Adrenal gland (tissue), 12 donors: ENCODE data around the gene SLC46A3. TPM values are rescaled to one million over a fixed set of nuclear protein-coding genes. Genes with fewer than 3 reads are reported as not detected.

Experiments
- DNase-seq, 7 donors: peaks; one replicate each; pipeline ENCODE4 v3.0.0-alpha.2; 2019 to 2020
- H3K27ac ChIP-seq, 5 donors: fragments of 200-600 bp; sonication (generic) in 4 of 5; 1 replicate in 3 of 5; 2 replicates in 2 of 5; pipeline versions ENCODE4 v1.5.1 to v1.8.0; 2016 to 2020; ENCODE audit warnings: mild to moderate bottlenecking in 1 of 5
- H3K27me3 ChIP-seq: fragments of 200-600 bp; 2 replicates; pipeline ENCODE4 v1.8.0; 2021
- H3K36me3 ChIP-seq, 2 donors: fragments of 200-600 bp; replicated peaks in 1 of 2; 1 replicate in 1 of 2; 2 replicates in 1 of 2; pipeline versions ENCODE4 v1.5.1 to v1.8.0; 2018 to 2022
- H3K4me1 ChIP-seq, 2 donors: fragments of 200-600 bp; replicated peaks in 1 of 2; 1 replicate in 1 of 2; 2 replicates in 1 of 2; pipeline versions ENCODE4 v1.5.1 to v1.8.0; 2018 to 2021
- H3K4me3 ChIP-seq, 4 donors: fragments of 200-600 bp; sonication (generic) in 3 of 4; one replicate each; pipeline ENCODE4 v1.5.1; 2016 to 2018
- H3K9me3 ChIP-seq, 3 donors: fragments of 200-600 bp; sonication (generic) in 1 of 3; replicated peaks in 1 of 3; 1 replicate in 2 of 3; 2 replicates in 1 of 3; pipeline versions ENCODE4 v1.5.1 to v1.8.0; 2016 to 2021
- POLR2A ChIP-seq, 2 donors: fragments of 450-650 bp; IDR thresholded peaks; one replicate each; pipeline ENCODE4 v1.6.1; 2017; ENCODE audit warnings: antibody characterized with exemption in 2 of 2, mild to moderate bottlenecking in 2 of 2, moderate library complexity in 1 of 2
- WGBS, 4 donors: extraction: QIAGEN DNeasy Blood & Tissue Kit in 2 of 4; methylation state at CpG; one replicate each; pipeline versions ENCODE4 v1.1.5 to v1.1.7; 2013 to 2017; 5-methylcytosine and 5-hydroxymethylcytosine counted together
- intact Hi-C, 2 donors: fragments of 100-400 bp; cut with DNase I; formaldehyde crosslinking; loops; one replicate each; pipeline versions ENCODE4 v1.14.1 to v1.15.0; 2022 to 2023
- polyA plus RNA-seq, 3 donors: library from polyadenylated mRNA; stranded (reverse); fragments of 200-250 nt in 2 of 3; fragments of 350-450 nt in 1 of 3; fragmentation: Illumina TruSeq in 1 of 3; extraction: RNeasy Lipid Tissue Mini Kit (QIAGEN cat#74804) in 1 of 3; gene quantifications; one replicate each; pipeline ENCODE4 v1.2.3, GENCODE V29; 2013 to 2014
- total RNA-seq, 9 donors: library from RNA; depleted of rRNA in 4 of 9; stranded (reverse); fragments of >200 nt in 4 of 9; fragments of 120-200 nt in 1 of 9; fragmentation: NEBNext Ultra II Directional in 1 of 9; extraction: Animal tissue kit (Norgen Biotek cat#: 25700) in 1 of 9; gene quantifications; one replicate each; pipeline versions ENCODE4 v1.1.0 to v1.2.4, GENCODE V29; 2013 to 2023
- TF ChIP-seq, protein P1 (sequence below), 6 experiments: fragments of 450-650 bp in 4 of 6; fragments of 200-600 bp in 2 of 6; sonication (generic) in 1 of 6; IDR thresholded peaks; 1 replicate in 5 of 6; 2 replicates in 1 of 6; pipeline versions ENCODE4 v1.5.1 to v1.8.0; 2016 to 2021; ENCODE audit warnings: antibody characterized with exemption in 6 of 6, mild to moderate bottlenecking in 2 of 6, moderate library complexity in 1 of 6
- donor health status: healthy with polysubstance abuse.
- donor health status: Bipolar disorder and iron deficiency.
- donor health status: DM: yes; HTN: yes; CAD: no.
- donor health status: DM: no; HTN: no; CAD: no.
- donor health status: DM: no; HTN: no; CAD: no.
- donor health status: DM: yes; HTN: yes; CAD: no.

The SLC46A3 gene
- total and polyA plus RNA-seq, 12 donors, result 10.1 to 87.4 (median 32.6) TPM

DNA sequence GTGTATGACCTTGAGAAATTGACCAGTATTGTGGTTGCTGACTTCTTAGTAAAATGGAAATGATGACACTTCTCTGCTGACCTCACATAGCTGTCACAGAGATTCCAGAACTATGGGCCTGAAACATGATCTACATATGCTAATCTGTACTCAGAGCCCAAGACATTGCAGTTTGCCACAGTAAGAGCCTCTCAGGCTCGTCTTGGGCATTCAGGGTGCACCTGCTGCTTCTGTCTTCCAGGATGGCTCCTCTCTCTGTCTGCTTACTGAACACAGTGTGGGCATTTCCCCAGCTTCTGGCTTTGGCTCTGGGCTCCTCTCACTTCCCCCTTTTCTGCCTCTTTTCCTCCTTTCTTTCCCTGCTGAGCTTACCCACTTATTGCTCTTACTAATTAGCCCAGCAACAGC, 22.3 kb upstream of the SLC46A3 start:
- Histone ChIP-seq H3K4me3 (no peak overlapping the region), H3K27me3 (no peaks in the 10 kb centered on the region), H3K4me1 (no peaks in the 10 kb centered on the region), H3K27ac (peak overlapping the region in 1 of 5 donors; percentile 40), H3K9me3 (no peaks in the 10 kb centered on the region), H3K36me3 (no peaks in the 10 kb centered on the region)
- intact Hi-C loops, result no loop called here
- 19 to 31% (median 25%) methylated on average over 1 of the region's 1 CpG for WGBS, 4 donors
- peak in 1 of 7 donors; percentile 18 for DNase-seq
- TF ChIP-seq, protein P1, sequence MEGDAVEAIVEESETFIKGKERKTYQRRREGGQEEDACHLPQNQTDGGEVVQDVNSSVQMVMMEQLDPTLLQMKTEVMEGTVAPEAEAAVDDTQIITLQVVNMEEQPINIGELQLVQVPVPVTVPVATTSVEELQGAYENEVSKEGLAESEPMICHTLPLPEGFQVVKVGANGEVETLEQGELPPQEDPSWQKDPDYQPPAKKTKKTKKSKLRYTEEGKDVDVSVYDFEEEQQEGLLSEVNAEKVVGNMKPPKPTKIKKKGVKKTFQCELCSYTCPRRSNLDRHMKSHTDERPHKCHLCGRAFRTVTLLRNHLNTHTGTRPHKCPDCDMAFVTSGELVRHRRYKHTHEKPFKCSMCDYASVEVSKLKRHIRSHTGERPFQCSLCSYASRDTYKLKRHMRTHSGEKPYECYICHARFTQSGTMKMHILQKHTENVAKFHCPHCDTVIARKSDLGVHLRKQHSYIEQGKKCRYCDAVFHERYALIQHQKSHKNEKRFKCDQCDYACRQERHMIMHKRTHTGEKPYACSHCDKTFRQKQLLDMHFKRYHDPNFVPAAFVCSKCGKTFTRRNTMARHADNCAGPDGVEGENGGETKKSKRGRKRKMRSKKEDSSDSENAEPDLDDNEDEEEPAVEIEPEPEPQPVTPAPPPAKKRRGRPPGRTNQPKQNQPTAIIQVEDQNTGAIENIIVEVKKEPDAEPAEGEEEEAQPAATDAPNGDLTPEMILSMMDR (IDR thresholded peaks at IDR 0.05), result no peak
- TF ChIP-seq POLR2A (IDR thresholded peaks at IDR 0.05), result no peak

DNA sequence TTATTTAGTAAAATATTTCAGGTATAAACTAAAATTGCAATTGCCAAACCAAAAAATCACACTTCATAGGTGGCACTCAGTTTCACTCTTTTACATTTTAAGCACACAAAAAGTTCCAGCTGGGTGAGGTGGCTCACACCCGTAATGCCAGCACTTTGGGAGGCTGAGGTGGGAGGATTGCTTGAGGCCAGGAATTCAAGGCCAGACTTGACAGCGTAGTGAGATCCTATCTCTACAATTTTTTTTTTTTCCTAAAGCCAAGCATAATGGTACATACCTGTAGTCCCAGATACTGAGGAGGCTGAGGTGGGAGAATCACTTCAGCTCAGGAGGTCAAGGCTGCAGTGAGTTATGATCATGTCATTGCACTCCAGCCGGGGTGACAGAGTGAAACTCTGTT, 20.6 kb upstream of the SLC46A3 start:
- Histone ChIP-seq H3K4me1 (no peaks in the 10 kb centered on the region), H3K27ac (no peak overlapping the region), H3K4me3 (no peak overlapping the region), H3K9me3 (no peaks in the 10 kb centered on the region), H3K36me3 (no peaks in the 10 kb centered on the region), H3K27me3 (no peaks in the 10 kb centered on the region)
- intact Hi-C loops, result no loop called here
- DNase-seq, result no peak
- TF ChIP-seq POLR2A (IDR thresholded peaks at IDR 0.05), result no peak
- TF ChIP-seq, protein P1 (IDR thresholded peaks at IDR 0.05), result no peak
- 58 to 69% (median 66%) methylated on average over 3 of the region's 3 CpGs for WGBS, 4 donors

DNA sequence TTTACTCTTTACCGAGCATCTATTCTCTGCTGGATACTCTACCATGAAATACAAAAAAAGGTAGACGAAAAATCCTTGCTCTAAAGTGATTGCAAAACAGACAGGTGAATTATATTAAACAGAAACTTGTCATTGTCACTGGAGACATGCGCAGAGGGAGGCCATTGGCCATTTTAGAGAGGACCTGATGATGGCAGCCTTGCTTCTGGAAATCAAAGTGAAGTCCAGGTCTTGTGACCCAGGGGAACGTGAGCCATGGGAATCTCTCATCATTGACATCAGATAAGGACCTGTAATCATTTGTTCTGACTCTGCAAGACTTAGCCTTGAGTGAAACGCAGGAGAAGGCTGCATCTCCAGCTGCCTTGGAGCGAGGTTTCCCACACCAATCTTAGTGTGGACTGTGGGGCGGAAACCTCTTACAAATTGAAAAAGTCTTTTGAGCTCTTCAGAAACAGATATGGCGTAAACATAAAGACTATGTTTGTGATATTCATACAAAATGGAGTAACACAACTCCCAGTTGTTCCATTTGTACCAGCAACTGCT, 16.8 kb upstream of the SLC46A3 start:
- TF ChIP-seq, protein P1 (IDR thresholded peaks at IDR 0.05), result no peak
- TF ChIP-seq POLR2A (IDR thresholded peaks at IDR 0.05), result no peak
- intact Hi-C loops, result no loop called here
- 73 to 75% (median 74%) methylated on average over 8 of the region's 8 CpGs for WGBS, 4 donors

DNA sequence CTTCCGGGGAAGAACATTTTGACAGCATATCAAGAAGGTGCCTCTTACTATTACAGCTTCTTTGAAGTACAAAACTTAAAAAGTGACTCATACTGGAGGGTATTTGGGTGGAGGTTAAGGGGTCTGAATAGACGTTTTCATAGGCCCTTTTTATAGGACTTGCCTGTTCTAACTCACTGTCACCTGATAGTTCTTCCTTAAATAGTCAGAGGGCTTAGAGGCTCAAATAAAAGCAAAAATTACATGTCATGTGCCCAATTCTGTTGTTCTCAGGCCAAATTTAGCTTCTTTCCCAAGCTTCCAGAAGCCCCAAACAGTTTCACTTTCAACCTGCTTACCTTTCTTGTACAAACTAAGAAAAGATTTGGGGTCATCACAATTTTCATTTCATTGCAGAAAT, 16.1 kb upstream of the SLC46A3 start:
- intact Hi-C loops, result no loop called here
- no peaks in the 10 kb centered on the region for H3K4me1 ChIP-seq
- WGBS, 4 donors, result 63 to 72% (median 66%) methylated on average over 2 of the region's 2 CpGs
- TF ChIP-seq, protein P1 (IDR thresholded peaks at IDR 0.05), result no peak
- TF ChIP-seq POLR2A (IDR thresholded peaks at IDR 0.05), result no peak
- DNase-seq, result no peak
- H3K9me3 ChIP-seq, result no peaks in the 10 kb centered on the region
- H3K27ac ChIP-seq, result no peak overlapping the region
- no peak overlapping the region for H3K4me3 ChIP-seq
- H3K27me3 ChIP-seq, result no peaks in the 10 kb centered on the region
- no peaks in the 10 kb centered on the region for H3K36me3 ChIP-seq

More for the DNA sequence above, 16.8 kb upstream of the SLC46A3 start:
- Histone ChIP-seq H3K27me3 (no peaks in the 10 kb centered on the region), H3K4me3 (no peak overlapping the region), H3K27ac (no peak overlapping the region), H3K4me1 (no peaks in the 10 kb centered on the region), H3K36me3 (no peaks in the 10 kb centered on the region), H3K9me3 (no peaks in the 10 kb centered on the region)
- no peak for DNase-seq
